Measurements from ENCODE around the gene CAPZB. TPM values are rescaled to one million over a fixed set of nuclear protein-coding genes. Genes with fewer than 3 reads are reported as not detected.

Gene CAPZB
- total RNA-seq, 1 donor: 183 TPM

- TF ChIP-seq CTCF (IDR thresholded peaks at IDR 0.05; ENCODE audit: insufficient read depth, low read depth, low read length): no peak
- no peak for DNase-seq (ENCODE audit: low read depth)
- no peak overlapping the region for H3K4me3 ChIP-seq (ENCODE audit: low read depth, low read length)
Measured at GRCh38 chr1:19322481-19322880, 162.9 kb downstream of the CAPZB start.

- no peak for TF ChIP-seq CTCF (IDR thresholded peaks at IDR 0.05; ENCODE audit: insufficient read depth, low read depth, low read length)
- no peak overlapping the region for H3K4me3 ChIP-seq (ENCODE audit: low read depth, low read length)
- DNase-seq (ENCODE audit: low read depth): no peak
Measured at GRCh38 chr1:19321071-19321470, 164.3 kb downstream of the CAPZB start.

GRCh38 chr1:19319196-19319595 lies 166.1 kb downstream of the CAPZB start:
- no peak for DNase-seq (ENCODE audit: low read depth)
- no peak overlapping the region for H3K4me3 ChIP-seq (ENCODE audit: low read depth, low read length)

GRCh38 chr1:19317126-19317910 lies 168.0 kb downstream of the CAPZB start:
- TF ChIP-seq CTCF (IDR thresholded peaks at IDR 0.05; ENCODE audit: insufficient read depth, low read depth, low read length): no peak
- H3K4me3 ChIP-seq (ENCODE audit: low read depth, low read length): no peak overlapping the region
- no peak for DNase-seq (ENCODE audit: low read depth)

More at GRCh38 chr1:19319196-19319595, 166.1 kb downstream of the CAPZB start:
- TF ChIP-seq CTCF (IDR thresholded peaks at IDR 0.05; ENCODE audit: insufficient read depth, low read depth, low read length): no peak

- DNase-seq (ENCODE audit: low read depth): peak; percentile 48
- H3K4me3 ChIP-seq (ENCODE audit: low read depth, low read length): no peak overlapping the region
- TF ChIP-seq CTCF (IDR thresholded peaks at IDR 0.05; ENCODE audit: insufficient read depth, low read depth, low read length): no peak
Measured at GRCh38 chr1:19315378-19316198, 169.8 kb downstream of the CAPZB start.

GRCh38 chr1:19313961-19314882 lies 171.1 kb downstream of the CAPZB start:
- TF ChIP-seq CTCF (IDR thresholded peaks at IDR 0.05; ENCODE audit: insufficient read depth, low read depth, low read length): no peak
- no peak for DNase-seq (ENCODE audit: low read depth)
- H3K4me3 ChIP-seq (ENCODE audit: low read depth, low read length): no peak overlapping the region
